GM19438 (cell line): ENCODE results near the gene PDE6H.

Source experiments
- ATAC-seq: cut with Tn5 transposase; IDR thresholded peaks from one replicate; pipeline ENCODE4 v1.9.1; 2021; ENCODE audit warnings: low read depth; ENCODE audit not compliant: unreplicated experiment

Gene PDE6H

DNA sequence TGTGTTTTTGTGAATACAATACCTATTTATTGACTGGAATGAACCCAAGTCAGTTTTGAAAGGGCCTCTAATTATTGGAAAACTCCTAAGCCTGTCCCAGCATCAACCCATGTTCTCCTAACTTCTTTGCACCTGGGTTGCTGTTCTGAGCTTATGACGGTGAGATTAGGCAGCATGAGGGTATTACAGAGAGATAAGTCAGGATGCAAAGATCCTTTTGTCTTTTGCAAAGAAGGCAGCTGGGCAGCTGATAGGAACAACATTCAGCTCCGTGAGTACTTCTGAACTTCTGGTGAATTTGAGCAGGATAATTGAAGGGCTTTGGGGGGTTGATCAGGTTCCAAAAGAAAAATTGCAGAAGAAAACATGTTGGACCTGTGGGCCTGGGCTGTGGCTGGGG is at the start of gene PDE6H:
PDE6H (plus strand) TSS at position 227 of the 400 bp plus-strand sequence. CDS start 4,971 bp downstream, outside the sequence.
- no peak for ATAC-seq

DNA sequence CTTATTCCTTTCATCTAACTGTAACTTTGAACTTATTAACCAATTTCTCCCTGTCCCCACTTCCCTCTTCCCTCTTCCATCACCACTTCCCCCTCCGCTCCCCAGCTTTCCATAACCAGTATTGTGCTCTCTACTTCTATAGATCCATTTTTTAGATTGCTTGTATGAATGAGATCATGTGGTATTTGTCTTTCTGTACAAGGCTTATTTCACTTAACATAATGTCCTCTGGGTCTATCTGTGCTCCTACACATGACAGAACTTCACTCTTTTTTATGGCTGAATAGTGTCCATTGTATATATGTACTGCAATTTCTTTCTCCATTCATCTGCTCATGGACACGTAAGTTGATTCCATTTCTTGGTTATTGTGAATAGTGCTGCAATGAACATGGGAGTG is 48.9 kb upstream of the PDE6H start:
- no peak for ATAC-seq

DNA sequence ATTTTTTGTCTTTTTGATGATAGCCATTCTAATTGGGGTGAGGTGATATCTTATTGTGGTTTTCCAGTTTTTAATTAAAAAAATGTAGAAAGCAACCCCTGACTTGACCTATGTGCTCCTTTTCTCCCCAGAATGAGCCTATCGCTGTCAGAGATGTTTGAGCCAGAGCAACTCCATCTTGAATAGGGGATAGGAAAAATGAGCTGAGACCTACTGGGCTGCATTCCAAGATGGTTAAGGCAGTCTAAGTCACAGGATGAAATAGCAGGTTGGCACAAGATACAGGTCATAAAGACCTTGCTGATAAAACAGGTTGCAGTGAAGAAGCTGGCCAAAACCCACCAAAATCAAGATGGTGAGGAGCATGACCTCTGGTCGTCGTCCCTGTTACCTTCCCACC is 48.3 kb upstream of the PDE6H start:
- no peak for ATAC-seq

DNA sequence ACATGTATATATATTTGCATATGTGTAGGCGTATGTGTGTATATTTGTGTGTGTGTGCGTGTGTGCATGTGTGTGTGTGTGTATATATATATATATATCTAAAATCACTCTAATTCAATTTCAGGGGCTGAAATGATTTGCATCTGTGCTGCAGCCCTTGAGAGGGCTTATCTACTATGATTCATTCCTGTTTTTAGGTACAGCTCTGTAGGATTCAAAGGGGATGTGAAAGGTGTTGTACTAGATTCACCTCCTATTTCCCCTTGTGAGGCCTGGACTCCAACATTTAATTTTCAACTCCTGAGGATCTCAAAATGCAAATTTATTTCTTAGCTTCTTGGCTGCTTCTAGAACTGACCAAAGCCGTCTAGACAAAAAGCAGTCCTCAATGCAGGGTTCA is 45.6 kb upstream of the PDE6H start:
- ATAC-seq, result no peak

DNA sequence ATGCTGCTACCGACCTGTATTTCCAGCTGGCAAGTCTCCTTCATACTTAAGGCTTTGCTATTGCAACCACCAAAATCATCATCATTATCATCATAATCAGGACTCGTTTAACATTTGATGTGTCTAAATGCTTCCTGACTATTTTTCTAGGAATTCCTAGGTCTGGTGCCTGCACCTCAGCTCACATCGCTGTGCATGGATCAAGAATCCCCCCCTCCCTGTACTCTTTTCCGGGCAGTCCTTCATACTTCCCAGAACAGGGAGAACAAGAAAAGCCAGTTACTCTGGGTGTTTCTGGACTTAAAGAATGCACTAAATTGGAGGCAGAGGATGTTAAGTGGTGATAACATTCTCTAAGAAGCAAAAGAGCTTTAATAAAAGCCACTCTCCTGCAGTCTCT is 43.9 kb upstream of the PDE6H start:
- ATAC-seq, result no peak

DNA sequence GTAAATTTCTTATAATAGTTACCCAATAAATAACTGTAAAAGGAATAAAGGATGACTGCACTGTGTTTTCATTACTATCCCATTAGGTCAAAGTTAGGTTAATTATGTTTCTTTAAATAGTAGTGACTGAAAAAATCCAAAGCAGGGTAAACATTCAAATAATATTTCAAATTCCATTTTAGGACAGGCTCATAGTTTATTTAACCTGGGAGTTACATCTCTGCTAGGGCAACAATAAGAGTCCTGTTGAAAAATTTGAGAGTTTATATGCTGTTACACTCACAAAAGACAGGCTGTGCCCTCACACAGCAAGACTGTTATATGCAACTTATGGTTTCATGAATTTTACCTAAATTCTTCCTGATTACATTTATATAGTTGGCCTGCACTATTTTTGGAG is 42.5 kb upstream of the PDE6H start:
- ATAC-seq, result no peak

DNA sequence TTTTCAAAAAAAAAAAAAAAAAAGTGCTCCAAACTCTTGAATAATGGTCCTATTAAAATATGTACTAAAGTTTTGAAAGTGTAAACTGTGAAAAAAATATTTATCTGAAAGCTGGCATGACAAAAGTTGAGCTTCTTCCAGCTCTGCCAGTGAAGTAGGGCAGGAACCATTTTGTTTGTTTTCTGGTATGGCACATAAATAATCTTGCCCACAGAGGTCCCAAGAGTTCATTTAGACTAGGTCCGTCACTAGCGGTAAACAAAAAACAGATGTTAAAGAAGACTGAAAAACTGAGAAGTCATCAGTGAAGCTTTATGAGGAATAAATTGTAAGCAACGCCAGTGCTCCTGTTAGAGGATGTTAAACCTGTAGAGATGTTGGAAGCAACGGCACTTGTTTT is 41.5 kb upstream of the PDE6H start:
- no peak for ATAC-seq

DNA sequence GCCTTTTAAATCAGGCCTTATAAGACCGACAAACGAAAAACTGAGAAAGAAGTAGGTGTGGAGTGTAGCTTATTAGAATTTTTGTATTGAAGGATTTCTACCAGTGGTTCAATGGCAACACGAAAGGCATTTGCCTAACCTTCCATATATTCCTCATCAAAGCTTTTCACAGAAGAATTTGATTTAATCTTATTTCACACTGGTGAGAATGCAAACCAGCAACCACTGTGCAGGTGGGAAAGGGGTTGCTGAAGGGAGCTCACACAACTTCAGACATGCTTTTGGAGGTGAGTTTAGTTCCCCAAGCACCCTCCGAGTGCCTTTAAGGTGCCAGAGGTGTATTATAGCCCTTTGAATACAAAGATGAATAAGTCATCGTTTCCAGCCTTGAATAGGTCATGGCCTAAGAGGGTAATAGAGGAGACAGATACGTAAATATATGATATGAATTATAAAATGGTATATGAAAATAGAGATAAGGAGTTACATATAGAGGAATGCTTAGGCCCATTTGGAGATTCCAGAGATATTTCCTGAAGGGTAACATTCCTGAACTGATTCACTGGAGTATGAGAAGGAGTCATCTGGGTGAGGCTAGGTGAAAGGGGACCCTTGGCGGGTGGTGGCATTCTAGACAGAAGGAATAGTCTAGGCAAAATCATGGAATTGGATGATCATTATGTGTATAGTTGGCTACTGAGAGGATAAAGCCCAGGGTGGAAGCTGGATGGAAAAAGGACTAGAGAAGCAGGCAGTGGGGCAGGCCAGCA is 40.9 kb upstream of the PDE6H start:
- ATAC-seq, result no peak

DNA sequence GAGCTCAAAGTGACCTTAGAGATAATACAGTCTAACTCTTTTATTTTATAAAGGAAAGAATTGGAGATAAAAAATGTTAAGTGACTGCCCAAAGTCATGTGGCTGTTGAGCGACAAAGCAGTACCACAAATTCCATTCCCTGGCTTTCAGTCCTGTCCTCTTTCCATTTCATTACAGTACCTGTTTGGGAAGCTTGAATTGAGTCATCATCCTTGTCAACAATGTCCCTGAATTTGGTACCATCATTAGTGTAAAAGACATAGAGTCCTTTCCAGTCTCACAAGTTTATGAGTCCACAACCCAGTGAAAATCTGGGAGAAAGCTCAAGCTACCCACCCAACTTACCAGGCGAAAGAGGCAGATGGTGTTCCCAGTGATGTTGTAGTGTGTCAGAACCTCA is 38.3 kb upstream of the PDE6H start:
- ATAC-seq, result no peak

DNA sequence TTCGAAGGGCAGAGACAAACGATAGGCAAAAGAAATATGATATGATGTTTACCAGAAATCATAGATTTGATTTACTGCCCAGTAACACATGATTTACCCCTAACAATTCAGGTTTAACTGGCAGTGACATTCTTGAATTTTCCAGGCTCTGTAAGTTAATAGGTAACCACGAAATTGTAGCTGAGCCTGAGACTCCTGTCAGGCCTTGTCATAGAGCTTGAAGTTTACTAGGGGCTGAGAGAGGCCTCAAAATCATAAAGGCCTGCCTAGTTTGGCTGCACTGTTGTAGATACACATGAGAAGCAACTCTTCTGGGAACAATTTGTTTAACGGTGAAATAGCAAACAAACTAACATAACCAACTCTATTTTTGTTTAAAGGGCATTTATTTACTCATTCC is 37.8 kb upstream of the PDE6H start:
- no peak for ATAC-seq

DNA sequence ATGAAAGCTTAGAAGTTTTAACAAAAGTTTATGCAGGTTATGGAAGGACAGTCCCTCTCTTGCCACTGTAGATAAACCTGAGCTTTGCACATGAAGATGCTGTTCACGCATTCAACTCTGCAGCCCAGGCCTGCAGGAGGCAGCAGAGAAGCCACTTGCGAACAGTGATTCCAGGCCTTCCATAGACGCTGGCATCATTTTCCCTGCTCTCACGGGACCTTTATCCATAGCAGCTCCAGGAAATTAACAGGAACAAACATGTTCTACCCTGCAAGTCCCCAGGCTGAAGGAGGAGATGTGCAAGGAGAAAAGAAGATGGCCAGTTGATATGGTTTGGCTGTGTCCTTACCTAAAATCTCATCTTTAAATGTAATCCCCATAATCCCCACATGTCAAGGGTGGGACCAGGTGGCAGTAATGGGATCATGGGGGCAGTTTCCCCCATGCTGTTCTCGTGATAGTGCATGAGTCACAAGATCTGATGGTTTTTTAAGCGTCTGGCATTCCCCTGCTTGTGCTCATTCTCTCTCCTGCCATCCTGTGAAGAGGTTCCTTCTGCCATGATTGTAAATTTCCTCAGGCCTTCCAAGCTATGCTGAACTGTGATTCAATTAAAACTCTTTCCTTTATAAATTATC is 36.5 kb upstream of the PDE6H start:
- ATAC-seq, result no peak

DNA sequence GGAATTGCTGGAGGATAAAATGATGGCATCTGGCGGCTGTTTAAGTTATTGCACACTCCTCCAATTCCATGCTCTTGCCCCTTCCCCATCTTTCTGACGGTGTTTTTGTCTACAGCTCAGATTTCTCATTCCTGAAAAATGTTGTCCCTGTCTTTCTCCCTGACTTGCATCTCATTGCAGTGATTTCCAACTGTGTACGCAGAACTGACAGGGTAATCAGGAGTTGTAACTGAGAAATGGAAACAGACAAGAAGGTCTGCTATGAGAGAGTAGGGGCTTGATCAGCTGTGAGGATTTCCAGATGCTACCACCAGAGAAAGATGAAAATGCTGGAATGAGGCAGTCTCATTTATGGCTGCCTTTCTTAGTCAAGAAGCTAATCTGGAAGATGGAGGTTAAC is 35.8 kb upstream of the PDE6H start:
- ATAC-seq, result no peak

DNA sequence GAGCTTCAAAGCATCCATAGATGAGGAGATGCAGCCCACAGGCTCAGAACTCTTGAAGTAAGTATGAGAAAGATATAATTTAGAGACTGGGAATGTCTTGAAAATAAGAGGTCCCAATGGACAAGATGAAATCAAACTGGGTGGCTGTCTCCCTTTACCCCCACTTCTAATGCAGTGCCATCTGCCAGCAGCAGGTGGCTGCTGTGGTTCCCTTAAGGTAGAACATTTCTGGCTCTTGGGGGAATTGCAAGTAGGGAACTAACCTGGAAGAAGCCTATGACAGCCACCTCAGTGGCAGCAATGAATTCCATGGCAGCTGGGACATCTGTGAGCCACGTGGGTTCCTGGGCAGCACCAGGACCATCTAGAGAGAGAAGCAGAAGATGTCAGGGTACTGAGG is 35.2 kb upstream of the PDE6H start:
- ATAC-seq, result no peak

DNA sequence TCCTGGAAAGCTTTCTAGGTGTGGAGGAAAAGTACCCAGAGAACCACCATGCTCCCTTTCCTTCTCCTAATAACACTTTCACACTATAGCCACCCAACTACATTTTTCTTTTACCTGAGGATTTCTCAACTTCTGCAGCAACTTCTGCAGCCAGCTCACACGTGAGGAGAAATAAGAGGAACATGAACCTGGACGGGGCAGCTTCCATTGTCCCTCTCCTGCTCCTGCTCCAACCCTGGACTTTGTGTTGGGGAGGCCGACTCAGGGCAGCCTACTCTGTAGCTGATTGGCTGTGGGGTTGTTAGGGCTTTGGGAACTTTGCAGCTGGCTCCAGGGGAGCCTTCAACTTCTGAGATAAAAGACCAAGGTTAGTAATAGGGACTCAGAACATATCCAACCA is 34.5 kb upstream of the PDE6H start, which contains the start of gene ERP27:
ERP27 (minus strand) TSS at position 237 of the 400 bp plus-strand sequence; CDS start at position 208, 29 bp downstream.
- ATAC-seq, result no peak

DNA sequence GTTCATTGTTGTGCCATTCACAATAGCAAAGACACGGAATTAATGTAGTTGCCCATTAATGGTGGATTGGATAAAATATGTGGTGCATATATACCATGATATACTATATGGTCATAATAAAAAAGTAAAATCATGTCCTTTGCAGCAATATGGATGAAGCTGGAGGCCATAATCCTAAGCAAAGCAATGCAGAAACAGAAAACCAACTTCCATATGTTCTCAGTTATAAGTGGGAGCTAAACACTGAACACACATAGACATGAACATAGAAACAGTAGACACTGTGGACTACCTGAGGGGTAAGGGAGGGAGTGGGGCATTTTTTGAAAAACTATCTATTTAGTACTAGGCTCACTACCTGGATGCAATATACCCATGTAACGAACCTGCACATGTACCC is 31.5 kb upstream of the PDE6H start:
- ATAC-seq, result no peak

DNA sequence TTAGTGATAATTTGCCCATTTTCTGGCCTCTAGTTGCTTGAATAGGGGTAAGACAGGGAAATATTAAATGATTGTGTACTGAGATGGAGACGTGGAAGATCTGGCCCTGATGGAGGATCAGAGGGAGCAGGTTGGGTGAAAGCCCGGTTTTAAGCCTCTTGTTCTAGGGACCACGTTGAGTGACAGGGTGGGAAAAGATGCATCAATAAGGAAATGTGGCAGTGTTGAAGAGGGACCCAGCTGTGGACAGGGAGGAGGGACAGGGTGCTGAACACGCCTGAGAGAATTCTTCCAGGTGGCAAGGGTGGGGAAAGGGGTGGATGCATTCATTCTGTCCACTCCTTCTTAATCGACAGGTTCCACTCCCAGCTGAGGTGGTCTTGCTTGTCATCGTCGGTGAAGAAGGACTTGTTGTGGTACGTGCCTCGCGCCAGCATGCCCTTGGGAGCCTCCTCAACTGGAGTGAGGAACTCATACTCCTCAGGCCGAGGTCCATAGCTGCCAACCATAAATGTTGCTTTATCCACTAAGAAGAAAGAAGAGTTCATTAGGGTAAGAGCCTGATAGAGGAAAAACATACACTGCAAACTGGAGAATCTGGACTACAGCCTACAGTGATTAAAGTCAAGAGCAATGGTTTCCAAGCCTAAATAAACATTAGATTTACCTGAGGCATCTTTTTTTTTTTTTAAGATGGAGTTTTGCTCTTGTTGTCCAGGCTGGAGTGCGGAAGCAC is 30.5 kb upstream of the PDE6H start:
- ATAC-seq, result no peak

DNA sequence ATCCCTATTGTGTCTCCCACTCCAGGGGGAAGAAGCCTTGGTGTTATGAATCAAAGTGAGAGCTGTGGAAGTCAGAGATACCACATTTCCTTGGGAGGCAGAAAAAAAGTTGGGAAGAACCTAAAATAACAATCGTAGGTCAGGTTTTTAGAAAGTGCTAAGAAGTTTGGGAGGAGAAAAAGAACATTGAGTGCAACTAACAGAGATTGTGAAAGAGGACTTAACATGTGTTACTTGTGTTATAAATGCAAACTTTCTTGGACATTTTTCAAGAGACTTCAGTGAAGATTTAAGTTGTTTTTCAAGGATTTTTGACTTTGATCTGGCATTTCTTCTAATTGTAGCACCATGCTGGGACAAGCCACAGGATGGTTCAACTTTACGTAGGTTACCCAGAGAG is 26.7 kb upstream of the PDE6H start:
- ATAC-seq, result no peak

DNA sequence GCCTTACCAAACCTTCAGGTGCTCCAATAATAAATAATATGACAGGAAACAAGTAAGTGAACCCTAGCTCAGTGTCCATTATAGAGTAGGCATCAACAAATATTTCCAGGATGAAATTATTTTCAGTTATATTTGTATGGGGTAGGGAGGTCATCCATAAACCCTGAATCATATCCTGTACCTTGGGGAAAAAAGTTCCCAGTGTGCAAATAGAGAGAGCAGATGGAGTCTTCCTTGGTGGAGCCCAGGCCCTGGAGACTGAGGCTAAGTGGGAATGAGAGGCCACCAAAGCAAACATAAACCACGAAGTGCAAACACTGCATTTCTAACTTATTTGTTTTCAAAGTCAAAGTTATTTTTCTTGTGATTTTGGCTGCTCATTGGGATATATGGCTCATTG is 26.0 kb upstream of the PDE6H start:
- no peak for ATAC-seq

DNA sequence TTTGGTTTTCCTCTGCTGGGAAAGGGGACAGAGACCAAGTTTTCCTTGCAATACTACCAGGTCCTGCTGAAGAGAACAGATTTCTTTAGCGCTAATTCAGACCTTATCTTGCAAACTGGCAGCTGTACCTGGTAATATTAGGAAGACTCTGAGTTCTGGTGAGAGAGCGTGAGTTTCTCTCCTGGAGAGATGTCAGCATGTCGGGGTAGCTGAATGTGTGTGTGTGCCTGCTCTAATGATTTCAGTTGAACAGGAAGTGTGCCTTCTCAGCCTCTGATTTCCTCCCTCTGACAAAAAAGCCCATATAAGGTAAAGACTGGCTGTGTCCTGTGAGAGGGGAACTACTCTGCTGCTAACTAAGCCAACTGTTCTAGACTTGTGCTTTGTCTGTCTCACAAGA is 24.2 kb upstream of the PDE6H start:
- ATAC-seq, result peak; percentile 90

DNA sequence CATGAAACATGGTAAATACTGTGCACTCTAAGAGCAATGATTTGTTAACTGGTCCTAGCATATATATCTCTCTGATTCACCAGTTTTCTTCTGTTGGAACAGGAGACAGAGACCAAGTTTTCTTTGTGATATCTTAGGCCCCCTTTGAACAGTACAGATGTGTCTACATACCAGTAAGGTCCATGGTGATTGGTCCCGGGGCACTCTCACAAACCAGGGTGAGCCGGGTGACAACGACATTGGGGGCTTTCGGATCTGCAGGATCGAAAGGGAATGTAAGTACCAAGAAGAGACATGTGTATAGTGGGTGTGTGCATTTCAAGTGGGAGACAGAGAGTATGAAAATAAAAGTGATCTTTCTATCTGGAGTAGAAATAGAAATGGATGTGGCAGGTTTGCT is 23.2 kb upstream of the PDE6H start:
- ATAC-seq, result no peak

DNA sequence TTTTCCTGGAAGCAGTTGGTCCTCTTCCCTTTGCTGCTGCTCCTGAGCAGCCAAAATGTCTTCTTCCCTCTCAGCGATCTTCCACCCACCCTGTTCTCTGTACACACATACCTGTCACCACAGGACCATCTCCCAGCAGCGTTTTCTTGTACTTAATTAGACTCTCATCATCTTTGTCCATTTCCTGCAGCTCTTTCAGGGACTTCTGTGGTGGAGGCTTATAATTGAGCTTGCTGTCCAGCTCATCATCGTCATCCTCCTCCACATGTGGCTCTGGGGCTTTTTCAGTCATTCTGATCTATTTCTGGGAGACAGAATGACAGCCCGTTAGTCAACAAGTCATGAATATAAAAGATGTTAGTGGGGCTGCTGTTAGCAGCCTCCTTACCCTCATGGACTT is 22.4 kb upstream of the PDE6H start:
- ATAC-seq, result no peak
